Prostate gland (tissue), 2 donors: ENCODE data around the gene DVL1. TPM values are rescaled to one million over a fixed set of nuclear protein-coding genes. Genes with fewer than 3 reads are reported as not detected.
"Not testable (repeated sequence)": the region's sequence is repeated elsewhere in the genome, so short reads cannot be mapped to it uniquely, and the experiment has no call there.

Experiments
- DNase-seq: peaks from one replicate; pipeline ENCODE4 v3.0.0-alpha.2; 2019; ENCODE audit warnings: low spot score
- H3K27ac ChIP-seq, 2 donors: fragments of 200-600 bp; sonication (generic); 2 replicates each; pipeline ENCODE4 v1.5.1; 2017 to 2019
- H3K27me3 ChIP-seq: fragments of 200-600 bp; sonication (generic); replicated peaks from 2 replicates; pipeline ENCODE4 v1.5.1; 2019; ENCODE audit not compliant: insufficient read depth
- H3K36me3 ChIP-seq, 2 donors: fragments of 200-600 bp; sonication (generic); 1 replicate in 1 of 2; 2 replicates in 1 of 2; pipeline versions ENCODE4 v1.5.1 to v1.8.1; 2017 to 2019
- H3K4me1 ChIP-seq: fragments of 200-600 bp; sonication (generic); replicated peaks from 2 replicates; pipeline ENCODE4 v1.5.1; 2019
- H3K4me3 ChIP-seq, 2 donors: fragments of 200-600 bp; sonication (generic); 2 replicates each; pipeline ENCODE4 v1.5.1; 2017 to 2019
- H3K9me3 ChIP-seq: fragments of 200-600 bp; sonication (generic); 2 replicates; pipeline ENCODE4 v1.5.1; 2017
- POLR2A ChIP-seq: fragments of 450-650 bp; IDR thresholded peaks from one replicate; pipeline ENCODE4 v1.6.1; 2016; ENCODE audit warnings: antibody characterized with exemption, mild to moderate bottlenecking
- POLR2AphosphoS5 ChIP-seq: sonication (generic); formaldehyde crosslinking; IDR thresholded peaks from one replicate; pipeline ENCODE4 v1.6.1; 2017; ENCODE audit warnings: antibody characterized with exemption
- WGBS: methylation state at CpG from one replicate; pipeline ENCODE4 v1.1.5; 2018; 5-methylcytosine and 5-hydroxymethylcytosine counted together
- intact Hi-C: fragments of 100-400 bp; cut with DNase I; formaldehyde crosslinking; loops from one replicate; pipeline ENCODE4 v1.14.2; 2022
- total RNA-seq, 2 donors: library from RNA; depleted of rRNA; stranded (reverse); fragments of >200 nt; gene quantifications; one replicate each; pipeline ENCODE4 v1.1.0, GENCODE V29; 2016
- TF ChIP-seq, protein P1 (sequence below), 4 experiments: fragments of 200-600 bp in 2 of 4; fragments of 450-650 bp in 2 of 4; sonication (generic) in 2 of 4; IDR thresholded peaks; 1 replicate in 3 of 4; 2 replicates in 1 of 4; pipeline ENCODE4 v1.5.1; 2016 to 2019; ENCODE audit warnings: antibody characterized with exemption in 4 of 4, mild to moderate bottlenecking in 2 of 4, moderate library complexity in 2 of 4

The DVL1 gene
- total RNA-seq, 2 donors from 2014 or later = 70.5 to 165 TPM

DNA sequence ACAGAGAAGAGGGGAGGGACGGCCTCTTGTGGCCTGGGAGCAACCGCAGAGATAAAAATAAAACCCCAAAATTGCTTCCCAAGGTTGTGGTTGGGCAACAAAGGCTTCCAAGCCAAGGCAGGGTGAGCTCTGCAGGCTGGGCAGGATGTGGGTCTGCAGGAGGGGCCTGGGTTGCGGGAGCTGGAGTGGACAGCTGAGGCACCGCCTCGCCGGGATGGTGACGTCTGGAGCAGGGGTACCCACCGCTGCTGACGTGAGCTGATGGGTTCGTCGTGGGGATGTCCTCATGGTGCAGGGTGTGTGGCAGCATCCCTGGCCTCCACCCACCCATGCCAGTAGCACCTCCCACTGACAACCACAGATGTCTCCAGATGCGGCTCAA lies 22.1 kb upstream of the DVL1 start:
- intact Hi-C loops = loop anchor here (5.0 kb wide), 1 partner anchor 249 kb away; no protein-coding TSS in a partner anchor
- no peaks in the 10 kb centered on the region for H3K27me3 ChIP-seq
- H3K4me3 ChIP-seq = no peak overlapping the region
- H3K36me3 ChIP-seq = no peaks in the 10 kb centered on the region
- DNase-seq = no peak
- H3K27ac ChIP-seq = no peak overlapping the region
- no peaks in the 10 kb centered on the region for H3K9me3 ChIP-seq
- H3K4me1 ChIP-seq = peaks cover 17% of the 10 kb centered on the region
- TF ChIP-seq POLR2AphosphoS5 (no peak), POLR2A (no peak)
- TF ChIP-seq, protein P1, sequence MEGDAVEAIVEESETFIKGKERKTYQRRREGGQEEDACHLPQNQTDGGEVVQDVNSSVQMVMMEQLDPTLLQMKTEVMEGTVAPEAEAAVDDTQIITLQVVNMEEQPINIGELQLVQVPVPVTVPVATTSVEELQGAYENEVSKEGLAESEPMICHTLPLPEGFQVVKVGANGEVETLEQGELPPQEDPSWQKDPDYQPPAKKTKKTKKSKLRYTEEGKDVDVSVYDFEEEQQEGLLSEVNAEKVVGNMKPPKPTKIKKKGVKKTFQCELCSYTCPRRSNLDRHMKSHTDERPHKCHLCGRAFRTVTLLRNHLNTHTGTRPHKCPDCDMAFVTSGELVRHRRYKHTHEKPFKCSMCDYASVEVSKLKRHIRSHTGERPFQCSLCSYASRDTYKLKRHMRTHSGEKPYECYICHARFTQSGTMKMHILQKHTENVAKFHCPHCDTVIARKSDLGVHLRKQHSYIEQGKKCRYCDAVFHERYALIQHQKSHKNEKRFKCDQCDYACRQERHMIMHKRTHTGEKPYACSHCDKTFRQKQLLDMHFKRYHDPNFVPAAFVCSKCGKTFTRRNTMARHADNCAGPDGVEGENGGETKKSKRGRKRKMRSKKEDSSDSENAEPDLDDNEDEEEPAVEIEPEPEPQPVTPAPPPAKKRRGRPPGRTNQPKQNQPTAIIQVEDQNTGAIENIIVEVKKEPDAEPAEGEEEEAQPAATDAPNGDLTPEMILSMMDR (IDR thresholded peaks at IDR 0.05) = no peak
- WGBS = 78% methylated on average over 9 of the region's 12 CpGs

DNA sequence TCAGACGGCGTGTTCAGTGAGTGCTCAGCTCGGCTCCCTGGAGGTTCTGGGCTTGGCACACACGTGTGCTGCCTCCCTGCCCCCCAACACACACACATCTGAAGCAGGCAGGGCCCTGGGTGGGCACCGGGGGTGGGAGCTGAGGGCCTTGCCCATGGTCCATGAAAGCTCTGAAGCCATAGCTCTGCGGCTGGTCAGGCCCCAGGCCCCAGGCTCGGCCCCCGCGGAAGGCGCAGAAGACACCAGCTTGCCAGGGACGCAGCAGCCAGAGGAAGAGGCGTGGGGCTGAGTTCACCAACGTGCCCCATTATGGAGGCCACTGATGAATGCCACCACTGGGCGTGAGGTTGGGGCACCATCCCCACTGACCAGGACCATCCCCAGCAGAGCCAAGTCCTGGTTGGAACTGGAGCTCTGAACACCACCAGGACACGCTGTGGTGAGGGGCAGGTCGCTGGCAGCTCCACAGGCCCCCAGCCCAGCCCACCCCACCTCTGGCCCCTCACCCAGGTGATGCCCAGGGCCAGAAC lies 21.6 kb upstream of the DVL1 start:
- Histone ChIP-seq H3K4me3 (no peak overlapping the region), H3K9me3 (no peaks in the 10 kb centered on the region), H3K27ac (no peak overlapping the region), H3K4me1 (peaks cover 16% of the 10 kb centered on the region), H3K27me3 (no peaks in the 10 kb centered on the region), H3K36me3 (no peaks in the 10 kb centered on the region)
- 86% methylated on average over 16 of the region's 16 CpGs for WGBS
- intact Hi-C loops = loop anchor here (5.0 kb wide), 1 partner anchor 249 kb away; no protein-coding TSS in a partner anchor
- no peak for DNase-seq
- TF ChIP-seq, protein P1 (IDR thresholded peaks at IDR 0.05) = no peak
- TF ChIP-seq POLR2A = no peak
- no peak for TF ChIP-seq POLR2AphosphoS5

DNA sequence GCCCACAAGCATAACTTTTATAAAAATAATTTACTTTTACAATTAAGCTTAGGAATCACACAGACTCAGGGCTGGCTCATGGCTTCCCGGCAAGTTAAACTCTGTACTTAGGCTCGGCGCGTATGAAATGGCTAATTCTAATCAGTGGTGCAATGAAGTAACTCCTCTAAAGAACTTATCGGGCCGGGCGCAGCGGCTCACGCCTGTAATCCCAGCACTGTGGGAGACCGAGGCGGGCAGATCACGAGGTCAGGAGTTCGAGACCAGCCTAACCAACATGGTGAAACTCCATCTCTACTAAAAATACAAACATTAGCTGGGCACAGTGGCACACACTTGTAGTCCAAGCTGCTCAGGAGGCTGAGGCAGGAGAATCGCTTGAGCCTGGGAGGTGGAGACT lies 20.9 kb upstream of the DVL1 start:
- intact Hi-C loops = loop anchor here (5.0 kb wide), 1 partner anchor 248 kb away; no protein-coding TSS in a partner anchor
- H3K4me3 ChIP-seq, H3K36me3 ChIP-seq, H3K27ac ChIP-seq, DNase-seq, H3K9me3 ChIP-seq, H3K27me3 ChIP-seq: not testable (repeated sequence)
- peaks cover 15% of the 10 kb centered on the region for H3K4me1 ChIP-seq
- WGBS = 95% methylated on average over 14 of the region's 14 CpGs

DNA sequence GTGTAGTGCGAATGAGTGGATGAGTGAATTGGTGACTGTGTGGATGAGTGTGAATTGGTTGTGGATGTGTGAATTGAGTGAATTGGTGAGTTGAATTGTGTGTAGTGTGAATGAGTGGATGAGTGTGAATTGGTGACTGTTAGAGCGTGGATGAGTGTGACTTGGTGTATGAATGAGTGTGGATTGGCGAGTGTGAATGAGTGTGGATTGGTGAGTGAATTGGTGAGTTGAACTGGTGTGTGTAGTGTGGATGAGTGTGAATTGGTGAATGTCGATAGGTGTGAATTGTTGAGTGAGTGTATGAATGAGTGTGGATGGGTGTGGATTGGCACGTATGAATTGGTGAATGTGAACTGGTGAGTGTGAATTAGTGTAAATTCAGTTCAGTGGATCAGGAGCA lies 18.1 kb upstream of the DVL1 start:
- H3K9me3 ChIP-seq = no peaks in the 10 kb centered on the region
- H3K4me3 ChIP-seq = no peak overlapping the region
- TF ChIP-seq, protein P1 (IDR thresholded peaks at IDR 0.05) = no peak
- TF ChIP-seq POLR2A (no peak), POLR2AphosphoS5 (no peak)
- H3K4me1 ChIP-seq = peaks cover 5% of the 10 kb centered on the region
- no peaks in the 10 kb centered on the region for H3K27me3 ChIP-seq
- H3K27ac ChIP-seq = no peak overlapping the region
- no peaks in the 10 kb centered on the region for H3K36me3 ChIP-seq
- DNase-seq = no peak
- intact Hi-C loops = no loop called here
- WGBS = 92% methylated on average over 5 of the region's 5 CpGs

DNA sequence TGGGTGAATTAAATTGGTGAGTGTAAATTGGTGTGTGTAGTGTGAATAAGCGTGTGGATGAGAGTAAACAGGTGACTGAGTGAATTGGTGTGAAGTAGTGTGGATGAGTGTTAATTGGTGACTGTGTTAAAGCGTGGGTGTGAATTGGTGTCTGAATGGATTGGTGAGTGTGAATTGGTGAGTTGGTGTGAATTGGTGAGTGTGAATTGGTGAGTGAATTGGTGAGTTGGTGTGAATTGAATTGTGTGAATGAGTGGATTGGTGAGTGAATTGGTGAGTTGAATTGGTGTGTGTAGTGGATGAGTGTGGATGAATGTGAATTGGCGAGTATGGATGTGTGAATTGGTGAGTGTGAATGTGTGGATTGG lies 17.5 kb upstream of the DVL1 start:
- Histone ChIP-seq H3K4me3 (no peak overlapping the region), H3K27ac (no peak overlapping the region), H3K4me1 (no peaks in the 10 kb centered on the region), H3K27me3 (no peaks in the 10 kb centered on the region), H3K9me3 (no peaks in the 10 kb centered on the region), H3K36me3 (no peaks in the 10 kb centered on the region)
- no peak for TF ChIP-seq POLR2A
- TF ChIP-seq, protein P1 (IDR thresholded peaks at IDR 0.05) = no peak
- no peak for TF ChIP-seq POLR2AphosphoS5
- intact Hi-C loops = no loop called here
- WGBS = 94% methylated on average over 3 of the region's 3 CpGs
- no peak for DNase-seq
